WTC11 (cell line): ENCODE results near the gene SKA2.

Experiments
- ATF6 ChIP-seq: sonication (generic); formaldehyde crosslinking; IDR thresholded peaks from 2 replicates; pipeline ENCODE4 v1.8.1; 2023; ENCODE audit warnings: mild to moderate bottlenecking, missing genetic modification reagents
- E2F5 ChIP-seq: sonication (generic); formaldehyde crosslinking; IDR thresholded peaks from 2 replicates; pipeline ENCODE4 v1.8.1; 2022; ENCODE audit warnings: mild to moderate bottlenecking, moderate library complexity, missing genetic modification reagents
- IRF1 ChIP-seq: sonication (generic); formaldehyde crosslinking; IDR thresholded peaks from 2 replicates; pipeline ENCODE4 v1.8.0; 2023; ENCODE audit warnings: missing genetic modification reagents
- PREB ChIP-seq: sonication (generic); formaldehyde crosslinking; IDR thresholded peaks from 2 replicates; pipeline ENCODE4 v1.8.1; 2022; ENCODE audit warnings: mild to moderate bottlenecking, missing genetic modification reagents, moderate library complexity, borderline replicate concordance
- SMAD3 ChIP-seq: sonication (generic); formaldehyde crosslinking; IDR thresholded peaks from 2 replicates; pipeline ENCODE4 v1.8.0; 2022; ENCODE audit warnings: missing genetic modification reagents, mild to moderate bottlenecking, borderline replicate concordance
- ZNF121 ChIP-seq: sonication (generic); formaldehyde crosslinking; IDR thresholded peaks from 2 replicates; pipeline ENCODE4 v1.8.0; 2023; ENCODE audit warnings: missing genetic modification reagents
- ZNF232 ChIP-seq: sonication (generic); formaldehyde crosslinking; IDR thresholded peaks from 2 replicates; pipeline ENCODE4 v1.8.0; 2022; ENCODE audit warnings: mild to moderate bottlenecking, missing genetic modification reagents
- ZNF317 ChIP-seq: sonication (generic); formaldehyde crosslinking; IDR thresholded peaks from 2 replicates; pipeline ENCODE4 v1.8.1; 2023; ENCODE audit warnings: low read depth, mild to moderate bottlenecking, moderate library complexity, missing genetic modification reagents, borderline replicate concordance
- ZNF671 ChIP-seq: fragments of 250-450 bp; sonication (Bioruptor Pico); IDR thresholded peaks from 2 replicates; pipeline ENCODE4 v1.8.0; 2021; ENCODE audit warnings: mild to moderate bottlenecking
- TF ChIP-seq, protein P1 (sequence below): fragments of 200-600 bp; IDR thresholded peaks from 2 replicates; pipeline ENCODE4 v1.8.0; 2022; ENCODE audit warnings: antibody characterized with exemption
- TF ChIP-seq, protein P2 (sequence below): sonication (generic); formaldehyde crosslinking; IDR thresholded peaks from 2 replicates; pipeline ENCODE4 v1.8.1; 2023; ENCODE audit warnings: mild to moderate bottlenecking, missing genetic modification reagents, moderate library complexity
- TF ChIP-seq, protein P3 (sequence below): sonication (generic); formaldehyde crosslinking; conservative IDR thresholded peaks from 2 replicates; pipeline ENCODE4 v1.8.1; 2022; ENCODE audit warnings: mild to moderate bottlenecking, missing genetic modification reagents

DNA sequence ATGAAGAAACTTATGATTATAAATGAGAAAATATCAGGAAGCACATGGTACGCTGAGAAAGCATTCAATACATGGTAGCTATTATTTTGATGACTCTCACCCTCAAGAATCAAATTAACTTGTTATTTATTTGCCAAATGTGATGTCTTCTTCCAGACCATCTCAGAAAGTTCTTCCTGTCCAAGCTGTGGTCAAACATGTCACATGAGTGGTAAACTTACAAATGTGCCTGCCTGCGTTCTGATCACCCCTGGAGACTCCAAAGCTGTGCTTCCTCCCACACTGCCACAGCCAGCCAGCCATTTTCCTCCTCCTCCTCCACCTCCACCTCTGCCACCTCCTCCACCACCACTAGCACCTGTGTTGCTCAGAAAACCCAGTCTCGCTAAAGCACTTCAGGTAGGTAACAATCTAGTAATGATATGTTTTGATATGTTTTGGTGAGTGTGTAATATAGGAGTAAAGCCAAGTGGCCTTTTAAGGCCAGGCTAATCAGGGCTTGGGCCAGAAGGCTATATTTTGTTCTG is 38.4 kb upstream of the SKA2 start:
- TF ChIP-seq, protein P1, sequence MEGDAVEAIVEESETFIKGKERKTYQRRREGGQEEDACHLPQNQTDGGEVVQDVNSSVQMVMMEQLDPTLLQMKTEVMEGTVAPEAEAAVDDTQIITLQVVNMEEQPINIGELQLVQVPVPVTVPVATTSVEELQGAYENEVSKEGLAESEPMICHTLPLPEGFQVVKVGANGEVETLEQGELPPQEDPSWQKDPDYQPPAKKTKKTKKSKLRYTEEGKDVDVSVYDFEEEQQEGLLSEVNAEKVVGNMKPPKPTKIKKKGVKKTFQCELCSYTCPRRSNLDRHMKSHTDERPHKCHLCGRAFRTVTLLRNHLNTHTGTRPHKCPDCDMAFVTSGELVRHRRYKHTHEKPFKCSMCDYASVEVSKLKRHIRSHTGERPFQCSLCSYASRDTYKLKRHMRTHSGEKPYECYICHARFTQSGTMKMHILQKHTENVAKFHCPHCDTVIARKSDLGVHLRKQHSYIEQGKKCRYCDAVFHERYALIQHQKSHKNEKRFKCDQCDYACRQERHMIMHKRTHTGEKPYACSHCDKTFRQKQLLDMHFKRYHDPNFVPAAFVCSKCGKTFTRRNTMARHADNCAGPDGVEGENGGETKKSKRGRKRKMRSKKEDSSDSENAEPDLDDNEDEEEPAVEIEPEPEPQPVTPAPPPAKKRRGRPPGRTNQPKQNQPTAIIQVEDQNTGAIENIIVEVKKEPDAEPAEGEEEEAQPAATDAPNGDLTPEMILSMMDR, result no peak
- TF ChIP-seq, protein P2, sequence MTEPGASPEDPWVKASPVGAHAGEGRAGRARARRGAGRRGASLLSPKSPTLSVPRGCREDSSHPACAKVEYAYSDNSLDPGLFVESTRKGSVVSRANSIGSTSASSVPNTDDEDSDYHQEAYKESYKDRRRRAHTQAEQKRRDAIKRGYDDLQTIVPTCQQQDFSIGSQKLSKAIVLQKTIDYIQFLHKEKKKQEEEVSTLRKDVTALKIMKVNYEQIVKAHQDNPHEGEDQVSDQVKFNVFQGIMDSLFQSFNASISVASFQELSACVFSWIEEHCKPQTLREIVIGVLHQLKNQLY (CRISPR knock-in tag), result no peak
- TF ChIP-seq ZNF317 (CRISPR knock-in tag), result no peak
- no peak for TF ChIP-seq PREB (CRISPR knock-in tag)
- no peak for TF ChIP-seq ZNF232 (CRISPR knock-in tag)
- no peak for TF ChIP-seq ZNF671 (CRISPR knock-in tag)
- no peak for TF ChIP-seq IRF1 (CRISPR knock-in tag)
- no peak for TF ChIP-seq E2F5
- no peak for TF ChIP-seq ZNF121 (CRISPR knock-in tag)
- no peak for TF ChIP-seq ATF6
- TF ChIP-seq, protein P3, sequence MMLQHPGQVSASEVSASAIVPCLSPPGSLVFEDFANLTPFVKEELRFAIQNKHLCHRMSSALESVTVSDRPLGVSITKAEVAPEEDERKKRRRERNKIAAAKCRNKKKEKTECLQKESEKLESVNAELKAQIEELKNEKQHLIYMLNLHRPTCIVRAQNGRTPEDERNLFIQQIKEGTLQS (CRISPR knock-in tag), result no peak
- TF ChIP-seq SMAD3 (CRISPR knock-in tag), result no peak
